A673 (cell line): ENCODE measurements around the gene STK11. TPM values are rescaled to one million over a fixed set of nuclear protein-coding genes. Genes with fewer than 3 reads are reported as not detected.

ENCODE experiments used
- BruUV-seq: library from RNA; stranded (reverse); fragments of 400-500 nt; replicated peaks from 2 replicates; lab custom pipeline; 2021; lab: Mats Ljungman, UMichigan
- CTCF ChIA-PET: fragments of 300-600 bp; sonication (Branson Sonifier 250); formaldehyde crosslinking; loops from one replicate; lab custom pipeline; 2022; ENCODE audit warnings: antibody characterized with exemption; lab: Charles Lee
- POLR2A ChIA-PET: fragments of 300-600 bp; sonication (Branson Sonifier 250); formaldehyde crosslinking; loops from one replicate; lab custom pipeline; 2022; ENCODE audit warnings: antibody characterized with exemption; ENCODE audit not compliant: low non-redundant PET; lab: Charles Lee
- DNase-seq: peaks from one replicate; pipeline ENCODE4 v3.0.0-alpha.2; 2015; ENCODE audit warnings: low spot score
- H3K27ac ChIP-seq: fragments of 200-600 bp; sonication (generic); 2 replicates; pipeline ENCODE4 v1.5.1; 2016; ENCODE audit warnings: mixed run types, low read depth, mild to moderate bottlenecking, mixed read lengths, antibody characterized with exemption, low read length; ENCODE audit not compliant: poor library complexity, severe bottlenecking
- H3K27me3 ChIP-seq: fragments of 200-600 bp; sonication (generic); replicated peaks from 2 replicates; pipeline ENCODE4 v1.6.1; 2017; ENCODE audit warnings: mixed run types, low read depth, mild to moderate bottlenecking, mixed read lengths, antibody characterized with exemption, low read length; ENCODE audit not compliant: insufficient read depth, poor library complexity
- H3K36me3 ChIP-seq: fragments of 200-600 bp; sonication (generic); 2 replicates; pipeline ENCODE4 v1.6.1; 2016; ENCODE audit warnings: mixed run types, mild to moderate bottlenecking, mixed read lengths, antibody characterized with exemption, low read length; ENCODE audit not compliant: insufficient read depth, poor library complexity, severe bottlenecking
- H3K4me1 ChIP-seq: fragments of 200-600 bp; sonication (generic); 2 replicates; pipeline ENCODE4 v1.6.1; 2017; ENCODE audit warnings: mixed run types, mild to moderate bottlenecking, mixed read lengths, antibody characterized with exemption, low read length; ENCODE audit not compliant: insufficient read depth, poor library complexity, severe bottlenecking
- H3K4me3 ChIP-seq: fragments of 200-600 bp; sonication (generic); 2 replicates; pipeline ENCODE4 v1.5.1; 2016; ENCODE audit warnings: low read depth, mixed run types, mild to moderate bottlenecking, mixed read lengths, low read length; ENCODE audit not compliant: poor library complexity, severe bottlenecking
- H3K9me3 ChIP-seq: fragments of 200-600 bp; sonication (generic); 2 replicates; pipeline ENCODE4 v1.6.1; 2016; ENCODE audit warnings: mixed run types, low read depth, mild to moderate bottlenecking, mixed read lengths, antibody characterized with exemption, low read length; ENCODE audit not compliant: poor library complexity, severe bottlenecking
- EZH2 ChIP-seq: fragments of 200-600 bp; sonication (generic); IDR thresholded peaks from 2 replicates; pipeline ENCODE4 v1.6.1; 2017; ENCODE audit warnings: borderline replicate concordance, low read depth, mild to moderate bottlenecking, mixed read lengths, antibody characterized with exemption, low read length; ENCODE audit not compliant: poor library complexity, severe bottlenecking
- intact Hi-C: fragments of 100-400 bp; cut with micrococcal nuclease; formaldehyde crosslinking; loops from one replicate; pipeline ENCODE4 v1.10.0; 2022; ENCODE audit not compliant: unreplicated experiment
- total RNA-seq: library from RNA; stranded (reverse); gene quantifications from 2 replicates; pipeline ENCODE4 v1.2.3, GENCODE V29; 2021
- TF ChIP-seq, protein P1 (sequence below): fragments of 300-800, 200-600 bp; sonication (generic); conservative IDR thresholded peaks from 2 replicates; pipeline ENCODE4 v1.5.1; 2017; ENCODE audit warnings: low read depth, mild to moderate bottlenecking, antibody characterized with exemption, low read length, moderate library complexity, mixed read lengths

Gene STK11
- total RNA-seq, 1 experiment from 2014 or later, result 64.9 TPM

DNA sequence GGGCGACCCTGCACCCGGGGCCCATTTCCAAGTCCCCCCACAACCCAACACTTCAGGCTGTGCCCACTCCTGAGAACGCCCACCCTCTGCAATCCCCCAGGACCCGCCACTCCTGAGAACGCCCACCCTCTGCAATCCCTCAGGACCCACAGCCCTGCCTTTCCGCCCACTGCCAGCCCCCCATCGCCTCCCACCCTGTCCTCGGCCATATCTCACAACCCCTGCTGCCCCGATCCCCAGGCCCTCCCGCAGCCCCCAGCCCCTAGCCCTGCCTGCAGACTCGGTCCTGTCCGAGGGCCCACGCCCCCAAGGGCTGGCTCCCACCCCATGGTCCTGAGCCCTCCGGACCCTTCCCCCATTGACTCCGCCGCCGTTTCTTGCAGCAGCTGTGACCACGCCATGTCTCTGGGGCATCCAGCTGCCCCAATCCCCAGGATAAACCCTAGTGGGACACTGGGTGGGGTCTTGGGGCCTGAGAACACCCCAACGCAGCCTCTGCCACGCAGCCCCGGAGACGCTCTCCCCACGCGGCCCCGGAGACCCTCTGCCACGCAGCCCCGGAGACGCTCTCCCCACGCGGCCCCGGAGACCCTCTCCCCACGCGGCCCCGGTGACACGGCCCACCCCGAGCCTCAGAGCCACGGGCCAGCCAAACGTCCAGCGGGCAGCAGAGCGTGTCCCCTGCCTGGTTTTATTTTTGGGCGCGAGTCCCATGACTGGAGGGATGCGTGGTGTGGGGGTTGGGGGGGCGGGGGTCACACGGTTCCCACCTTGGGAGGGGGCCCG is 48.6 kb upstream of the STK11 start:
- no peaks in the 10 kb centered on the region for H3K9me3 ChIP-seq
- peaks cover 18% of the 10 kb centered on the region for H3K4me1 ChIP-seq
- intact Hi-C loops, result no loop called here
- no TSS peak for BruUV-seq
- H3K4me3 ChIP-seq, result no peak overlapping the region
- CTCF ChIA-PET, result no interaction called here
- DNase-seq, result no peak
- POLR2A ChIA-PET, result no interaction called here
- H3K27me3 ChIP-seq, result no peaks in the 10 kb centered on the region
- peak overlapping the region; percentile 30 for H3K27ac ChIP-seq
- no peaks in the 10 kb centered on the region for H3K36me3 ChIP-seq
- no peak for TF ChIP-seq EZH2
- TF ChIP-seq, protein P1, sequence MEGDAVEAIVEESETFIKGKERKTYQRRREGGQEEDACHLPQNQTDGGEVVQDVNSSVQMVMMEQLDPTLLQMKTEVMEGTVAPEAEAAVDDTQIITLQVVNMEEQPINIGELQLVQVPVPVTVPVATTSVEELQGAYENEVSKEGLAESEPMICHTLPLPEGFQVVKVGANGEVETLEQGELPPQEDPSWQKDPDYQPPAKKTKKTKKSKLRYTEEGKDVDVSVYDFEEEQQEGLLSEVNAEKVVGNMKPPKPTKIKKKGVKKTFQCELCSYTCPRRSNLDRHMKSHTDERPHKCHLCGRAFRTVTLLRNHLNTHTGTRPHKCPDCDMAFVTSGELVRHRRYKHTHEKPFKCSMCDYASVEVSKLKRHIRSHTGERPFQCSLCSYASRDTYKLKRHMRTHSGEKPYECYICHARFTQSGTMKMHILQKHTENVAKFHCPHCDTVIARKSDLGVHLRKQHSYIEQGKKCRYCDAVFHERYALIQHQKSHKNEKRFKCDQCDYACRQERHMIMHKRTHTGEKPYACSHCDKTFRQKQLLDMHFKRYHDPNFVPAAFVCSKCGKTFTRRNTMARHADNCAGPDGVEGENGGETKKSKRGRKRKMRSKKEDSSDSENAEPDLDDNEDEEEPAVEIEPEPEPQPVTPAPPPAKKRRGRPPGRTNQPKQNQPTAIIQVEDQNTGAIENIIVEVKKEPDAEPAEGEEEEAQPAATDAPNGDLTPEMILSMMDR, result no peak

DNA sequence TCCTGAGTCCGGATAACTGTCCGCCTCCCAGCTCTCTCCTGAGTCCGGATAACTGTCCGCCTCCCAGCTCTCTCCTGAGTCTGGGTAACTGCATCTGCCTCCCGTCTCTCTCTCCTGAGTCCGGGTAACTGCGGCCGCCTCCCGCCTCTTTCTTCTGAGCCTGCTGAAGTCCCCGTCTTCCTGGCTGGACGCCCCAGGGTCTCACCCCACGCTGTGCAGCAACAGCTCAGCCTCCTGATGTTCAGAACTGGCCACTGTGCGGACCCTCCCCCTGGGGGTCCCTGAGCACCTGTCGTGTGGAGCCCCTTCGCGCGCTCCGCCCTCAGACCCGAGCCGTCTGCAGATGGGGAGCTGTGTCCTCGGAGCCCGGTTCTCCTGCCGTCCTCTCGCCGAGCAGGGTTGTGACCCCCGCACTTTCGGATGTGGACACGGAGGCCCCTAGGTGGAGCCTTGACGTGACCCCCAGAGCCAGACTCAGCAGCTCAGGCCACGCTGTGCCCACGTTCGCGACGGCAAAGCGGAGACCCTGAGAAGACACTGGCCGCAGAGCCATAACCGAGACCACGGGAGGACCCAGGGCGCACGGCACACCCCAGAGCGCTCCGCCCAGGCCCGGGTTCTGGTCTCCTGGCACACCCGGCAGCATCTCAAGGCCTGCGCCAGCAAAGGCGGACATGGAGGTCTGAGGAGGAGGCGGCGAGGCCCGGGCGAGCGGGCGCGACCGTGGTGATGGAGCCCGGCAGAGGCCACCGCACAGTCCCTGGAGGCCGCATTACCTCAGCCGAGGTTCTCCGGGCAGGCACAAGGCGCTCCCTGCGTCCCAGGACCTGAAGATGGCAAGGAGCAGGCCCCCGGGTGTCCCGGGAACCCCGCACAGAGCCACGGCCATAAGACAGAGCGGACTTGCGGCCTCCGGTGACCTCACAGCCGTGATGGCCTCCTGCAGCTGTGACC is 47.4 kb upstream of the STK11 start:
- H3K4me3 ChIP-seq, result no peak overlapping the region
- TF ChIP-seq EZH2, result no peak
- TF ChIP-seq, protein P1, result no peak
- POLR2A ChIA-PET, result no interaction called here
- intact Hi-C loops, result no loop called here
- no peak for DNase-seq
- BruUV-seq, result no TSS peak
- CTCF ChIA-PET, result no interaction called here
- H3K36me3 ChIP-seq, result no peaks in the 10 kb centered on the region
- no peaks in the 10 kb centered on the region for H3K9me3 ChIP-seq
- no peak overlapping the region for H3K27ac ChIP-seq
- no peaks in the 10 kb centered on the region for H3K27me3 ChIP-seq
- peaks cover 8% of the 10 kb centered on the region for H3K4me1 ChIP-seq

DNA sequence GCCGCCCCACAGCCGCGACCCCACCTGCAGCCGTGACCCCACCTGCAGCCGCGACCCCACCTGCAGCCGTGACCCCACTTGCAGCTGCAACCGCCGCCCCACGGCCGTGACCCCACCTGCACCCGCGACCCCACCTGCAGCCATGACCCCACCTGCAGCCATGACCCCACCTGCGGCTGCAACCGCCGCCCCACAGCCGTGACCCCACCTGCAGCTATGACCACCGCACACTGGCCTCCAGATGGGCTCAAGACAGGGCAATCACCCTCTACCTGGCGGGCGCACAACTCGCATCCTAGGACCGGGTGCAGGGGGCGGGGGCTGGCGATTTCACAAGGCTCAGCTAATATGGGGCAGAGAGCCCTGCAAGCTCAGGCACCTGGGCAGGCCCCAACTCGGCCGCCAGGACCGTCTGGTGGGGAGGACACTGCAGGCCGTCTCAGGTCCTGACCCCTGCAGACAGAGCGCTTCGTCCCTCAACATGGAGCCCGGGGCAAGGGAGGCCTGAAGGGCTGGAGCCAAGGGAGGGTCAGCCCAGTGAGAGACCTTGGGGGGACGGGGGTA is 46.6 kb upstream of the STK11 start:
- H3K27ac ChIP-seq, result no peak overlapping the region
- no peaks in the 10 kb centered on the region for H3K9me3 ChIP-seq
- no peaks in the 10 kb centered on the region for H3K36me3 ChIP-seq
- H3K4me1 ChIP-seq, result peaks cover 8% of the 10 kb centered on the region
- no peak for DNase-seq
- TF ChIP-seq EZH2, result no peak
- TF ChIP-seq, protein P1, result no peak
- POLR2A ChIA-PET, result no interaction called here
- CTCF ChIA-PET, result no interaction called here
- BruUV-seq, result no TSS peak
- intact Hi-C loops, result no loop called here
- H3K4me3 ChIP-seq, result no peak overlapping the region
- no peaks in the 10 kb centered on the region for H3K27me3 ChIP-seq
